ENCODE data around the gene ZNF322. TPM values are rescaled to one million over a fixed set of nuclear protein-coding genes. Genes with fewer than 3 reads are reported as not detected.

ZNF322 gene
- total and polyA plus RNA-seq, 2 of the 8 experiments (the other 6 are each of a cell fraction or from before 2014, with no cell fraction given), result 5.3 to 35.0 TPM

DNA sequence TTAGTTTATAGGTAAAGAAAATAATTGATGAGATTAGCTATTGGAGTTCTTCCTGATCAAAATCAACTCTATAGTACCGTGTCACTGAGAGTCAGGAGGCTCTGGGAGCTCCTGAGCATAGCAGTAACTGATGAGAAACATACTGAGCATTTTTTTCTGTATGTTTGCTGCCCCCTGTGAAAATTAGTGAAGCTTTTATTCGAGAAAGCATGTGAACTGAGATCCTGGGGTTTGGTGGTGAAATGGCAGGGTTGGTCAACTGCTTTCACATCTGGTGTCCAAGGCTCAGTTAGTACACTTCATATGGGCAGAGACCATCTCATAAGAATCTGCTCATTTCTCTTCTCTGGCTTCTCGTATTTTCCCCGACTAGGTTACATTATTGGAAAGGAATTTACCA, 66.9 kb downstream of the ZNF322 start:
- FAIRE-seq, result no peak
- H2BK12ac ChIP-seq (ENCODE audit: low read depth, low read length), result no peak overlapping the region
- no peak overlapping the region for H3K27ac ChIP-seq (ENCODE audit: low read depth, low read length)

More for the DNA sequence above, 66.9 kb downstream of the ZNF322 start:
- no peak overlapping the region for H2BK5ac ChIP-seq (ENCODE audit: low read depth, low read length)
- WGBS, 2 experiments (ENCODE audit: extremely low coverage in 1 of 2, insufficient coverage in 1 of 2, insufficient read length in 1 of 2, insufficient replicate concordance in 2 of 2, low coverage in 1 of 2, low lambda C conversion rate in 2 of 2, missing lambda C conversion rate in 1 of 2), result 78% methylated on average over 4 of the region's 4 CpGs; no CpG with 5 or more reads in 1 of the 2 experiments
- H2BK20ac ChIP-seq (ENCODE audit: low read length), result no peak overlapping the region
- no peak for TF ChIP-seq GABPA (IDR thresholded peaks at IDR 0.05; ENCODE audit: borderline replicate concordance, insufficient read depth, low read length)
- no peak for TF ChIP-seq SP4 (IDR thresholded peaks at IDR 0.05; ENCODE audit: low read length)
- no peak for TF ChIP-seq SUZ12 (IDR thresholded peaks at IDR 0.05; ENCODE audit: low read length)
- no peak for TF ChIP-seq NANOG (IDR thresholded peaks at IDR 0.05; ENCODE audit: insufficient read depth, low read depth, low read length, poor library complexity, severe bottlenecking)
- no peak for TF ChIP-seq SIN3A (conservative IDR thresholded peaks at IDR 0.05 in 1 of 2, IDR thresholded peaks at IDR 0.05 in 1 of 2; ENCODE audit: low read depth in 1 of 2, low read length in 2 of 2)
- no peak for TF ChIP-seq EGR1 (IDR thresholded peaks at IDR 0.05; ENCODE audit: borderline replicate concordance, low read depth, low read length)
- no peak for TF ChIP-seq TAF7 (optimal IDR thresholded peaks at IDR 0.05; ENCODE audit: borderline replicate concordance, low read depth, low read length)
- no peak for TF ChIP-seq CHD1 (IDR thresholded peaks at IDR 0.05; ENCODE audit: low read depth, low read length)
- TF ChIP-seq KDM4A (IDR thresholded peaks at IDR 0.05; ENCODE audit: low read depth, low read length, severe bottlenecking), result no peak
- H3K14ac ChIP-seq (ENCODE audit: insufficient read length), result no peak overlapping the region
- no peaks in the 10 kb centered on the region for H4K20me1 ChIP-seq (replicated peaks in 1 of 2; ENCODE audit: control insufficient read depth in 1 of 2, insufficient read depth in 2 of 2, low read length in 2 of 2)
- H3K27me3 ChIP-seq (replicated peaks in 1 of 4; ENCODE audit: control insufficient read depth in 3 of 4, extremely low read depth in 1 of 4, insufficient read depth in 3 of 4, low read length in 3 of 4), result no peaks in the 10 kb centered on the region
- H3K4ac ChIP-seq (replicated peaks; ENCODE audit: insufficient read length, low read depth, low read length), result no peak overlapping the region
- H4K8ac ChIP-seq (ENCODE audit: extremely low read depth, insufficient read depth, low read length), result no peak overlapping the region
- H3K79me1 ChIP-seq (ENCODE audit: low read depth, low read length), result peaks cover 6% of the 10 kb centered on the region
- no peak overlapping the region for H2AFZ ChIP-seq (ENCODE audit: low read length)
- CTCF ChIA-PET (ENCODE audit: partially characterized antibody), result interaction anchor here (1.5 to 6.0 kb wide), 3 partner anchors 15 to 534 kb away, joined by 4 to 134 read pairs (median 18); no protein-coding TSS in a partner anchor
- POLR2A ChIA-PET (ENCODE audit: partially characterized antibody), result interaction anchor here (0.6 to 1.9 kb wide), 3 partner anchors 258 to 555 kb away, joined by 3 to 4 read pairs (median 3); a partner anchor contains a TSS
- H3K4me3 ChIP-seq (ENCODE audit: extremely low read depth in 1 of 4, insufficient read depth in 2 of 4, low read depth in 3 of 4, low read length in 4 of 4), result no peak overlapping the region
- H3K4me2 ChIP-seq (ENCODE audit: insufficient read depth in 1 of 2, low read depth in 2 of 2, low read length in 2 of 2), result no peak overlapping the region; a peak in 1 of 4 replicates
- no peak overlapping the region for H3K18ac ChIP-seq (ENCODE audit: extremely low read depth, low read length)
- H3K9me3 ChIP-seq (ENCODE audit: insufficient read depth in 2 of 2, low read depth in 1 of 2, low read length in 1 of 2), result no peaks in the 10 kb centered on the region
- H2AK5ac ChIP-seq (ENCODE audit: low read depth, low read length), result no peak overlapping the region
- no peak overlapping the region for H4K91ac ChIP-seq (replicated peaks; ENCODE audit: insufficient read length, low read length)
- H3K23ac ChIP-seq (ENCODE audit: insufficient read length), result no peak overlapping the region
- no peak overlapping the region for H2BK120ac ChIP-seq (replicated peaks; ENCODE audit: low read depth, low read length)
- no peak overlapping the region for H3K9ac ChIP-seq (replicated peaks in 1 of 4; ENCODE audit: extremely low read depth in 1 of 4, low read depth in 3 of 4, low read length in 3 of 4)
- peaks cover 0 to 8% of the 10 kb centered on the region in 2 experiments; a peak in 2 of 4 replicates for H3K79me2 ChIP-seq (ENCODE audit: control insufficient read depth in 1 of 2, insufficient read depth in 2 of 2, low read length in 2 of 2)
- no peak overlapping the region for H4K5ac ChIP-seq (ENCODE audit: insufficient read length, low read depth, low read length)
- H3K36me3 ChIP-seq (ENCODE audit: control insufficient read depth in 2 of 4, insufficient read depth in 4 of 4, low read length in 3 of 4), result no peaks in the 10 kb centered on the region
- H3K56ac ChIP-seq (replicated peaks; ENCODE audit: insufficient read length, low read depth, low read length), result no peak overlapping the region
- no peak overlapping the region for H2BK15ac ChIP-seq (ENCODE audit: low read length)
- no peak for DNase-seq (ENCODE audit: low read depth in 1 of 2, low spot score in 2 of 2)
- H3K4me1 ChIP-seq (replicated peaks in 1 of 4; ENCODE audit: control insufficient read depth in 3 of 4, insufficient read depth in 4 of 4, low read length in 3 of 4), result peaks cover 0 to 3% (median under 1%) of the 10 kb centered on the region in 4 experiments; a peak in 5 of 7 replicates
- H3K23me2 ChIP-seq (ENCODE audit: low read depth, low read length), result peaks cover 16% of the 10 kb centered on the region

Measured in H1 (cell line).